HG03097 (cell line): ENCODE data around the gene PHLDA2.
"Not testable (repeated sequence)": the region's sequence is repeated elsewhere in the genome, so short reads cannot be mapped to it uniquely, and the experiment has no call there.

Source experiments
- ATAC-seq: cut with Tn5 transposase; IDR thresholded peaks from one replicate; pipeline ENCODE4 v1.9.1; 2021; ENCODE audit not compliant: unreplicated experiment, low FRiP score

The PHLDA2 gene

GRCh38 chr11:2945757-2946287 lies 16.6 kb upstream of the PHLDA2 start:
- ATAC-seq = no peak

- ATAC-seq = no peak
Observed at GRCh38 chr11:2945031-2945756, 16.0 kb upstream of the PHLDA2 start.

GRCh38 chr11:2944530-2944929 lies 15.3 kb upstream of the PHLDA2 start:
- ATAC-seq = no peak

GRCh38 chr11:2943711-2944118 lies 14.5 kb upstream of the PHLDA2 start:
- ATAC-seq = no peak

GRCh38 chr11:2942872-2943710 lies 13.9 kb upstream of the PHLDA2 start:
- no peak for ATAC-seq

GRCh38 chr11:2942447-2942846 lies 13.2 kb upstream of the PHLDA2 start:
- ATAC-seq = no peak

- ATAC-seq = no peak
Observed at GRCh38 chr11:2940921-2941821, 12.0 kb upstream of the PHLDA2 start.

- ATAC-seq = no peak
Observed at GRCh38 chr11:2940147-2940920, 11.1 kb upstream of the PHLDA2 start.

GRCh38 chr11:2938458-2939418 lies 9.5 kb upstream of the PHLDA2 start:
- ATAC-seq = not testable (repeated sequence)

- ATAC-seq = not testable (repeated sequence)
Observed at GRCh38 chr11:2937641-2938457, 8.6 kb upstream of the PHLDA2 start.

- ATAC-seq = no peak
Observed at GRCh38 chr11:2934611-2935239, 5.5 kb upstream of the PHLDA2 start.

- ATAC-seq = no peak
Observed at GRCh38 chr11:2934021-2934550, 4.9 kb upstream of the PHLDA2 start.

- ATAC-seq = peak; percentile 40
Observed at GRCh38 chr11:2933375-2934020, 4.3 kb upstream of the PHLDA2 start.

- ATAC-seq = peak; percentile 4
Observed at GRCh38 chr11:2932850-2933251, 3.6 kb upstream of the PHLDA2 start.

GRCh38 chr11:2931771-2932738 lies 2.8 kb upstream of the PHLDA2 start:
- ATAC-seq = no peak

- no peak for ATAC-seq
Observed at GRCh38 chr11:2931420-2931746, 2.2 kb upstream of the PHLDA2 start.
